Liver (tissue), 9 donors: ENCODE measurements around the gene KIAA1755. TPM values are rescaled to one million over a fixed set of nuclear protein-coding genes. Genes with fewer than 3 reads are reported as not detected.
"Not testable (repeated sequence)": the region's sequence is repeated elsewhere in the genome, so short reads cannot be mapped to it uniquely, and the experiment has no call there.

ENCODE experiments used
- DNase-seq: peaks from one replicate; pipeline ENCODE4 v3.0.0-alpha.2; 2017; ENCODE audit warnings: low spot score
- H3K27ac ChIP-seq, 2 donors: one replicate each; pipeline ENCODE4 v1.7.0; 2013; ENCODE audit warnings: inconsistent platforms in 2 of 2, low read length in 2 of 2, control low read depth in 1 of 2, low read depth in 1 of 2, mild to moderate bottlenecking in 1 of 2
- H3K27me3 ChIP-seq, 4 donors: one replicate each; pipeline versions ENCODE4 v1.6.1 to v1.7.0; 2013; ENCODE audit warnings: low read length in 3 of 4, inconsistent platforms in 1 of 4, mild to moderate bottlenecking in 1 of 4, moderate library complexity in 1 of 4; ENCODE audit not compliant: control insufficient read depth in 4 of 4, insufficient read depth in 4 of 4
- H3K36me3 ChIP-seq, 4 donors: one replicate each; pipeline versions ENCODE4 v1.6.1 to v1.7.0; 2013; ENCODE audit warnings: low read length in 3 of 4, mild to moderate bottlenecking in 3 of 4, low read depth in 1 of 4, moderate library complexity in 1 of 4; ENCODE audit not compliant: control insufficient read depth in 4 of 4, insufficient read depth in 3 of 4
- H3K4me1 ChIP-seq, 4 donors: one replicate each; pipeline versions ENCODE4 v1.6.1 to v1.7.0; 2013; ENCODE audit warnings: low read length in 3 of 4, mild to moderate bottlenecking in 3 of 4, moderate library complexity in 1 of 4; ENCODE audit not compliant: control insufficient read depth in 4 of 4, insufficient read depth in 4 of 4
- H3K4me3 ChIP-seq, 3 donors: one replicate each; pipeline versions ENCODE4 v1.6.1 to v1.7.0; 2013; ENCODE audit warnings: low read length in 3 of 3, control low read depth in 1 of 3, low read depth in 1 of 3, mild to moderate bottlenecking in 1 of 3
- H3K9ac ChIP-seq, 2 donors: one replicate each; pipeline ENCODE4 v1.7.0; 2013; ENCODE audit warnings: low read length in 2 of 2, mild to moderate bottlenecking in 2 of 2, moderate library complexity in 2 of 2, control low read depth in 1 of 2, low read depth in 1 of 2
- H3K9me3 ChIP-seq, 4 donors: one replicate each; pipeline versions ENCODE4 v1.6.1 to v1.7.0; 2013; ENCODE audit warnings: low read length in 3 of 4; ENCODE audit not compliant: control insufficient read depth in 4 of 4
- ATF3 ChIP-seq: IDR thresholded peaks from 2 replicates; pipeline ENCODE4 v1.6.1; 2016; ENCODE audit warnings: antibody characterized with exemption
- EGR1 ChIP-seq, 2 donors: IDR thresholded peaks; 2 replicates each; pipeline ENCODE4 v1.6.1; 2016 to 2018; ENCODE audit warnings: antibody characterized with exemption in 2 of 2, low read depth in 2 of 2
- FOXA1 ChIP-seq: IDR thresholded peaks from 2 replicates; pipeline ENCODE4 v1.6.1; 2016; ENCODE audit warnings: antibody characterized with exemption
- FOXA2 ChIP-seq: IDR thresholded peaks from 2 replicates; pipeline ENCODE4 v1.6.1; 2016; ENCODE audit warnings: antibody characterized with exemption
- GABPA ChIP-seq, 2 donors: IDR thresholded peaks in 1 of 2; conservative IDR thresholded peaks in 1 of 2; 2 replicates each; pipeline ENCODE4 v1.6.1; 2016; ENCODE audit warnings: antibody characterized with exemption in 2 of 2, mild to moderate bottlenecking in 1 of 2, moderate library complexity in 1 of 2
- HNF4G ChIP-seq: IDR thresholded peaks from 2 replicates; pipeline ENCODE4 v1.6.1; 2016; ENCODE audit warnings: antibody characterized with exemption
- JUND ChIP-seq, 2 donors: IDR thresholded peaks; 2 replicates each; pipeline ENCODE4 v1.6.1; 2016; ENCODE audit warnings: antibody characterized with exemption in 2 of 2
- NR2F2 ChIP-seq: IDR thresholded peaks from 2 replicates; pipeline ENCODE4 v1.6.1; 2016; ENCODE audit warnings: antibody characterized with exemption
- RAD21 ChIP-seq, 2 donors: IDR thresholded peaks; 2 replicates each; pipeline ENCODE4 v1.6.1; 2016; ENCODE audit warnings: antibody characterized with exemption in 2 of 2, mild to moderate bottlenecking in 2 of 2
- REST ChIP-seq: IDR thresholded peaks from 2 replicates; pipeline ENCODE4 v1.6.1; 2016; ENCODE audit warnings: antibody characterized with exemption, mild to moderate bottlenecking
- RXRA ChIP-seq, 2 donors: IDR thresholded peaks; 2 replicates each; pipeline ENCODE4 v1.6.1; 2017 to 2018; ENCODE audit warnings: antibody characterized with exemption in 2 of 2, mild to moderate bottlenecking in 1 of 2
- SP1 ChIP-seq: IDR thresholded peaks from 2 replicates; pipeline ENCODE4 v1.6.1; 2018; ENCODE audit warnings: antibody characterized with exemption, mild to moderate bottlenecking
- TAF1 ChIP-seq: conservative IDR thresholded peaks from 2 replicates; pipeline ENCODE4 v1.6.1; 2016; ENCODE audit warnings: antibody characterized with exemption, mild to moderate bottlenecking
- WGBS: extraction: QIAGEN DNeasy Blood & Tissue Kit; methylation state at CpG from one replicate; pipeline ENCODE4 v1.1.7; 2013; 5-methylcytosine and 5-hydroxymethylcytosine counted together
- polyA plus RNA-seq, 2 donors: library from polyadenylated mRNA; stranded (reverse) in 1 of 2; unstranded in 1 of 2; fragments of 200-250 nt in 1 of 2; fragments of >200 nt in 1 of 2; fragmentation: Nextera tagmentation in 1 of 2; extraction: Ambion mirVana in 1 of 2; gene quantifications; one replicate each; pipeline versions ENCODE4 v1.2.1 to v1.2.3, GENCODE V29; 2013 to 2015
- total RNA-seq, 2 donors: library from RNA; depleted of rRNA; stranded (reverse); fragments of >200 nt; gene quantifications; one replicate each; pipeline ENCODE4 v1.2.3, GENCODE V29; 2014
- TF ChIP-seq, protein P1 (sequence below): IDR thresholded peaks from 2 replicates; pipeline ENCODE4 v1.6.1; 2016; ENCODE audit warnings: antibody characterized with exemption
- TF ChIP-seq, protein P2 (sequence below): IDR thresholded peaks from 2 replicates; pipeline ENCODE4 v1.6.1; 2016; ENCODE audit warnings: antibody characterized with exemption
- donor health status: healthy.
- donor health status: healthy.
- donor health status: healthy.
- donor health status: healthy.
- donor health status: healthy.

The KIAA1755 gene
- total and polyA plus RNA-seq, 4 donors, result 0.09 to 1.4 (median 0.81) TPM

DNA sequence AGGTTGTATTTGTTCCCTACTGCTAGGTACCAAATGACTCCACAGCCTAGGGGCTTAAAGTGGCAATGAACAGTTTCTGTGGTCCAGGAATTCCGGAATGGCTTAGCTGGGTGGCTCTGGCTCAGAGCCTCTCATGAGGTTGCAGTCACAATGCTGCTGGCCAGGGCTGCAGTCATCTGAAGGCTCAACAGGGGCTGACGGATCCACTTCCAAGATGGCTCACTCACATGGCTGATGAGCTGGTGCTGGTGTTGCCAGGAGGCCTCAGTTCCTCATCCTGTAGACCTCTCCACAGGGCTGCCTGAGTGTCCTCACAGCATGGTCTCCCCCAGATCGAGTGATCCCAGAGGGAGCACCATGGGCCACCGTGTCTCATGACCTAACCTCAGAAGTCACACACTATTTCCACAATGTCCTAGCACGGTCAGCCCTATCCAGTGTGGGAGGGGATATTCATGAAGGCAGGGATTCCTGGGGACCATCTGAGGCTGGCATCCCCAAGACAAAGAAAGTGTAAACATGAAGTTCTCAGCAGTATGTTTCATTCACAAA lies 24.4 kb upstream of the KIAA1755 start:
- 94% methylated on average over 5 of the region's 5 CpGs for WGBS
- Histone ChIP-seq H3K9me3 (no peaks in the 10 kb centered on the region), H3K27ac (no peak overlapping the region), H3K4me3 (no peak overlapping the region), H3K27me3 (no peaks in the 10 kb centered on the region), H3K4me1 (peaks cover 0 to 3% (median 0%) of the 10 kb centered on the region in 4 donors), H3K9ac (no peak overlapping the region), H3K36me3 (no peaks in the 10 kb centered on the region)
- DNase-seq, result no peak
- TF ChIP-seq FOXA1, result no peak
- no peak for TF ChIP-seq RAD21 (IDR thresholded peaks at IDR 0.05)
- no peak for TF ChIP-seq SP1
- TF ChIP-seq, protein P1, sequence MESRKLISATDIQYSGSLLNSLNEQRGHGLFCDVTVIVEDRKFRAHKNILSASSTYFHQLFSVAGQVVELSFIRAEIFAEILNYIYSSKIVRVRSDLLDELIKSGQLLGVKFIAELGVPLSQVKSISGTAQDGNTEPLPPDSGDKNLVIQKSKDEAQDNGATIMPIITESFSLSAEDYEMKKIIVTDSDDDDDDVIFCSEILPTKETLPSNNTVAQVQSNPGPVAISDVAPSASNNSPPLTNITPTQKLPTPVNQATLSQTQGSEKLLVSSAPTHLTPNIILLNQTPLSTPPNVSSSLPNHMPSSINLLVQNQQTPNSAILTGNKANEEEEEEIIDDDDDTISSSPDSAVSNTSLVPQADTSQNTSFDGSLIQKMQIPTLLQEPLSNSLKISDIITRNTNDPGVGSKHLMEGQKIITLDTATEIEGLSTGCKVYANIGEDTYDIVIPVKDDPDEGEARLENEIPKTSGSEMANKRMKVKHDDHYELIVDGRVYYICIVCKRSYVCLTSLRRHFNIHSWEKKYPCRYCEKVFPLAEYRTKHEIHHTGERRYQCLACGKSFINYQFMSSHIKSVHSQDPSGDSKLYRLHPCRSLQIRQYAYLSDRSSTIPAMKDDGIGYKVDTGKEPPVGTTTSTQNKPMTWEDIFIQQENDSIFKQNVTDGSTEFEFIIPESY, result no peak
- no peak for TF ChIP-seq NR2F2
- TF ChIP-seq TAF1, result no peak
- no peak for TF ChIP-seq FOXA2
- TF ChIP-seq HNF4G, result no peak
- no peak for TF ChIP-seq REST
- no peak for TF ChIP-seq RXRA (IDR thresholded peaks at IDR 0.05)
- no peak for TF ChIP-seq ATF3
- TF ChIP-seq, protein P2, sequence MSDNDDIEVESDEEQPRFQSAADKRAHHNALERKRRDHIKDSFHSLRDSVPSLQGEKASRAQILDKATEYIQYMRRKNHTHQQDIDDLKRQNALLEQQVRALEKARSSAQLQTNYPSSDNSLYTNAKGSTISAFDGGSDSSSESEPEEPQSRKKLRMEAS, result no peak
- no peak for TF ChIP-seq EGR1 (IDR thresholded peaks at IDR 0.05; ENCODE audit: low read depth in 2 of 2)
- no peak for TF ChIP-seq GABPA (IDR thresholded peaks at IDR 0.05 in 1 of 2, conservative IDR thresholded peaks at IDR 0.05 in 1 of 2)
- no peak for TF ChIP-seq JUND (IDR thresholded peaks at IDR 0.05)

GRCh38 chr20:38284066-38284650 lies 23.6 kb upstream of the KIAA1755 start:
- not testable (repeated sequence) for H3K27me3 ChIP-seq, H3K9me3 ChIP-seq, H3K4me3 ChIP-seq, H3K36me3 ChIP-seq, H3K4me1 ChIP-seq, DNase-seq, H3K9ac ChIP-seq, H3K27ac ChIP-seq
- 96% methylated on average over 7 of the region's 7 CpGs for WGBS
